GM19395 (cell line): ENCODE results near the gene FITM2.
"Not testable (repeated sequence)": the region's sequence is repeated elsewhere in the genome, so short reads cannot be mapped to it uniquely, and the experiment has no call there.

Experiments
- ATAC-seq: cut with Tn5 transposase; IDR thresholded peaks from one replicate; pipeline ENCODE4 v1.9.1; 2021; ENCODE audit warnings: mild to moderate bottlenecking, moderate library complexity; ENCODE audit not compliant: unreplicated experiment

The FITM2 gene

DNA sequence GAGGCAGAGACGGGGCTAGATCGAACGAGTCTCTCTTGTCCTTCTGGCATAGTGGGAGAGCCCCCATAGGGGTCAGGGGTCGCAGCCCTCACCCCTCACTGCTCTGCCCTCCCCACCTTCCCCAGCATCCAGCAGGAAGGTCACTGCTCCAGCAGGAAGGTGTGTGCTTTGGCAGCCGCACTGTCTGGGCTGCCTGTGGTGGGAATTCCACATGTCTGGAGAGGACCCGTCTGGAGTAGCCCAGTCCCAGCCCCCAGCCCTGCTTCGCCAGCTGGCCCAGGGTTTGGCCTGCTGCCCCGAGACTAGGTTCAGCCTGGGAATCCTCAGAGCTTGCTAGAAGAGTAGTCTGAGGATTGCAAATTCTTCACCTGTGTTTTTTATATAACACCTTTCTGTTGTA, 23.3 kb upstream of the FITM2 start:
- ATAC-seq: no peak

DNA sequence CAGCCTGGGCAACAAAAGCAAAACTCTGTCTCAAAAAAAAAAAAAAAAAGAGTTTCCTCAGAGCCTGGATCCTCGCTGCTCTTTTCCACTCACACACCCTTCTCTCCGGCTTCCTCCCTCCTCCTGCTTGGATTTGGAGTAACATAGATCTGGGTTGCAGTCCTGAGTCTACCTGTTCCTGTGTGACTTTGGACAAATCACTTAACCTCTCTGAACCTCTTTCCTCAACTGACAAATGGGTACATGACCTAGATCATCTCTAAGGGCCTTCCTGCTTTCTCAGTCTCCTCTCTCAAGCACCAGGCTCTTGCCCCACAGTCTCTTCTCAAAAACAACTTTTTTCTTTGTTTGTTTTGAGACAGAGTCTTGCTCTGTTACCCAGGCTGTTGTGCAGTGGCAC, 20.2 kb upstream of the FITM2 start:
- no peak for ATAC-seq

DNA sequence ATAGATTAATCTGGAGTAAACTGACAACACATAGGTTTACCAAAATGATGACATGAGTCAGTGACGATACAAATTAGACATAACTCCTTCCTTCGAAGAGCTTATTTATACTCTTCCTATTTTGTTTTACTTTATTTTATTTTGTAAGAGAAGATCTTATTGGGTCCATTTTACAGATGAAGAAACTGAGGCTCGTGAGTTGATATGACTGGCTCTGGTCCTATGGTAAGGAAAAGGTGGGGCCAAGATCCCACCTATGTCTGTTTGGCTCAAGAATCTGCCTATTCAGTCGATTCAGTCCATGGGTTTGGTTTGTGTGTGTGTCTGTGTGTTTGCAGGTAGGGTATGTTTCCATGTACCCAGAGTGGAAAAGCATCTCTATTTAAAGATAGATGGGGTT, 17.4 kb upstream of the FITM2 start:
- ATAC-seq: no peak

DNA sequence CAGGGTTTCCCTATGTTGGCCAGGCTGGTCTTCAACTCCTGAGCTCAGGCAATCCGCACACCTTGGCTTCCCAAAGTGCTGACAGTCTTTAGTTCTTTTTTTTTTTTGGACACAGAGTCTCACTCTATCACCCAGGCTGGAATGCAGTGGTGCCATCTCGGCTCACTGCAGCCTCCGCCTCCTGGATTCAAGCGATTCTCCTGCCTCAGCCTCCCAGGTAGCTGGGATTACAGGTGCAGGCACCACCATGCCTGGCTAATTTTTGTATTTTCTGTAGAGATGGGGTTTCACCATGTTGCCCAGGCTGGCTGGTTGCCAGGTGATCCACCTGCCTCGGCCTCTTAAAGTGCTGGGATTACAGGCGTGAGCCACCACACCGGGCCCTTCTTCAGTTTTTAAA, 16.7 kb upstream of the FITM2 start:
- ATAC-seq: not testable (repeated sequence)

DNA sequence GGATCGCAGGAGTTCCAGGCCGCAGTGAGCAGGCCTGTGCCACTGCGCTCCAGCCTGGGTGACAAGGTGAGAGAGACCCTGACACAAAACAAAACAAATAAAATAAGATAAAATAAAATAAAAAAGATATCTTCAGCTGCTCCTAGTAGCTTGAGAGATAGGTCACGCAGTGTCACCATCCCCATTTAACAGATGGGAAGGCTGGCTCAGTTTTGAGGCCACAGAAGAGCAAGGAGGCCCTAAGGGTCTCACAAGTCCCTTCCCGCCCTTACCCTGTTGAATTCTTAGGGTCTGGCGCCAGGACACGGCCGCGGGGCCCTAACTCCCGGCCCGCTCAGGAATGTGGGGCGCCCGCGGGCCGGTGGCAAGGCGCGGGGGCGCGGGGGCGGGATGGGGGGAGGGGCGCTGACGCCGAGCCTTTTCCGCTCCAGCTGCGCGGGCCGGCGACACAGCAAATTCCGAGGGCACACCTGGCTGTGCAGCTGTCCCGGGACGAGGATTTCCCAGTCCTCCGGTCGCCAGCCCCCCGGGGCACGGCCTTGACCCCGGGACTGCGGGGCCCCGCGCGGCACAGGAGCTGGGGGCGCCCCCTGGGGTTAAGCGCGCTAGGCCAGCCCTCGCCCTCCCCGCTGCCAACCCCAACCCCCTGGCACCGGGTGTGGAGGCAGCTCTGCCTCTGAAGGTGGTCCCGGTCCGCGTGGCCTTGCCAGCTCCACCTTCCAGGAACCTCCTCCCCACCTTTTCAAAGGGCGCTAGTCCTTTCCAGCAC, 15.6 kb upstream of the FITM2 start:
- no peak for ATAC-seq

DNA sequence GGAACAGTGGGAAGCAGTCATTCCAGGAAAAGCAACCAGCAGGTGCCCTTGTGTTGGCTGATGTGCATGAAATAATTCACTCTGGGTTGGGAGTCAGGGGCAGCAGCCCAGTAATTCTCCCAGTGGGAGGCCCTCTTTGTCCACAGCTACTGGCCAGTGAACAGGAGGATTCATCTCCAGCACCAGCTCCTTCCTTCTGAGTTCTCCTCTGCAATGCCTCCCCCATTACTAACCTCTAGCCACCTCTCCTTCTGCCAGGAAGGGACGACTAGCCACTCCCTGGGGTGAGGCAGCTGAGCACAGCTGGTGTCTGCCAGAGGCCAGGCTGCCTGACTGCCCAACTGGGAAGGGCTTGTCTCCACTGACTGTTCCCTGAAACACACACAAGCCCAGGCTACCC, 13.3 kb upstream of the FITM2 start:
- no peak for ATAC-seq

DNA sequence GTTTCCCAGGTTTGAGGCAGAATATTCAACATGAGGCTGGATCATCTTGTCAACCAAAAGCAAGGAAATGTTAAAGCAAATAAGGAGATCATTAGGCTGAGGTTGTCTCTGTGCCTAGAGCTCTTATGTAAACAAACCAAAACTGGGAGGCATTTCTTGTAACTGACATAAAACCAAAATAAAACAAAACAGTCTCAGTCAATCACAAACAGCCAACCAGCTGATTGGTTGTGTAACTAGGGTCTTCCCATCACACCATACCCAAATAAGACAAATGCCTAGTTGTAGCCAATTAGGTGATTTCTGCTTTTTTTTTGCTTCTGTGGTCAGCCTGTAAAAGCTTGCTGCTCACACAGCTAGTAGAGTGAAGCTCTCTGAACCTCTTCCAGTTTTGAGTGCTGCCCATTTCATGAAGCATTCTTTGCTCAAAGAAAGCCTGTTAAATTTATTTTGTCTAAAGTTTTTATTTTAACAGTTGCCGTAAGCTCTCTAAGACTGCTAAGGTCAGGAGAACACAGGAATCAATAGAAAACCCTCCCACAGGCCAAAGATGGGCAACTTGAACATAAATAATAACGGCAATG, 8.9 kb upstream of the FITM2 start:
- no peak for ATAC-seq

DNA sequence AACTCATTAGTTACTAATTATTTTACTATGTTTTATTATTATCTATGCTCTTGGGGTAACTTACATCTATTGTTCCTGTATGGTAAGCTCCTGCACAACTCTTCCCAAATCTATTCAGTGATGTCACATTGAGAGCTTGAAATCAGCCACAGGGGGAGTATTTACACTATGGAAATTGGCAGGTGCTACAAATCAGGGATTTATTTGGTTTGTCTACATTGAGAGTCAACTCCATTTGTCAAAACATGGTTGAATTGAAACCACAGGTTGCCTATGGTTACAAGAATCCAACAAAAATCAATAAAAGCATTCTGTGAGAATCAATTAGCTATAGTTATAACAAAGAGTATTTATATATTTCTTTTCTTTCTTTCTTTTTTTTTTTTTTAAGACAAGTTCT, 3.9 kb upstream of the FITM2 start:
- ATAC-seq: no peak

DNA sequence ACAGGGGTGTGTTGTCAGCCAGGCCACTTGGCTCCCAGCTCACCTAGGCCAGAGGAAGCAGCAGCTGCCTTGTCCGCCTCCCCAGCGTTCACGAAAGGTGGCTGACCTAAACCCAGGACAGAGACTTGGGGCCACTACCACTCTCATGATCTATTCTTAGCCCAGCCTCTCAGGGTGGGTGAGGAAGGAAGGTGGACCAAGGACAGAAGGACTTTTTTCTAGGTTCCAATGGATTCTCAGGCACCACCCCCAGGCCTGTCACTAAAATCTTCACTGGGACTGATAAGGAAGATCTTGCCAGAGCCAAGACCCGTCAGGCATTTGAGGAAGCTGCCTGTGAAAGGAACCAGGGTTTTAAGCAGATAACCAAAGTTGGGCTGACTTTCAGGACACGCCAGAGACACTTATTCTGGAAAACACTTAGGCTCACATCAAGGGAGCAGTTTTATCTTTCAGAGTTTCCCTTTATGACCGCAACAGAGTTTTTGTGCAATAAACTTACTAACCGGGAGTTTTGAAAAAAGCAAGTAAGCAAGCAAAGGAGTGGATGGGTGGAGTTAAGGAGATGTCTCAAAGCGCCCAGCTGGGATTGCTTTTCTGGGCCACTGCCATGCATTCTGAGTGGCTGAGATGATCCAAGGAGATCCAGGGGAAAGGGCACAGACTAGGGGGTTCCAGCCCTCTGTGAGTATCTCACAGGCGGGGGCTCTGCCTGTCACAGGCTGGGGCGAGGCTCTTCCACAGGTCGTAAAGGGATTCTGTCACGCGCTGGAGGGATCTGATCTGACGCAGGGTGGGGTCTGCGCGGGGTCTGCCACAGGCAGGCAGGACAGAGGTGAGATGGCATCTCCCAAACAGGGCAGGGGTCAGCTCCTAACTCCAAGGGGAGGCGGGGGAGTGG, 989 bp downstream of the FITM2 start:
- ATAC-seq: no peak

DNA sequence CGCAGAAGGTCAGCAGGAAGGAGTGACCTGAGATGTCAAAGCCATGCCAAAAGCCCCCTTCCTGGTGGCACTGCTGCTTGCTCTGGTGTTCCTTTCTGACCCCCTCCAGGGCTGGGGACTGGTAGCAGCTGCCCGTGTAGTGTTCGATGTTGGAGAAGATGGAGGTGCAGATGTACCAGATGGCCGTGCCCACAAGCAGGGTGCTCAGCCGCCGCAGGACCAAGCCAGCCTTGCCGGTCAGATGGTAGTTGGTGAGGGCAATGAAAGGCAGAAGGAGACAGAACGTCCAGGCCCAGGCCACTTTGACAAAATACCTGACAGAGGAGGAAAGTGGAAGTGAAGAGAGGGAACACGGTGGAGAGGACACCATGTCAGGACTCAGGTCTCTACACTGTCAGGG, 4.1 kb downstream of the FITM2 start:
- ATAC-seq: no peak

DNA sequence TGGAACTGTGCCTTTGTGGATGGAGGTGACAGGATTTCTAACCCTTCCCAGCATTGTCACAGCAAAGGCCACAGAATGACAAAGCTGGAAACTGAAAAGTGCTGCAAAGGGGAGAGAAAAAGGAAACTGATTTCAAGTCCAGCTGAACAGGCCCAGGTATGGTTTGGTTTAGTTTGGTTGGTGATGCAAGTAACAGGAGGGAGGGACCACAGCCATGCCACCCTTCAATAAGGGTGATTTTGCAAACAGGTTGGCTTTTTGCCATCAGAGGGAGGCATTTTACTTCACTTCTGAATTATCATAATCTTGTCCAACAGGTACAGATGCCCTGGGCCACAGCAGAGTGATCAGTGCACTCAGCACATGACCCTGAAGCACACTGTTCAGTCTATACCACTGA, 6.6 kb downstream of the FITM2 start:
- no peak for ATAC-seq

DNA sequence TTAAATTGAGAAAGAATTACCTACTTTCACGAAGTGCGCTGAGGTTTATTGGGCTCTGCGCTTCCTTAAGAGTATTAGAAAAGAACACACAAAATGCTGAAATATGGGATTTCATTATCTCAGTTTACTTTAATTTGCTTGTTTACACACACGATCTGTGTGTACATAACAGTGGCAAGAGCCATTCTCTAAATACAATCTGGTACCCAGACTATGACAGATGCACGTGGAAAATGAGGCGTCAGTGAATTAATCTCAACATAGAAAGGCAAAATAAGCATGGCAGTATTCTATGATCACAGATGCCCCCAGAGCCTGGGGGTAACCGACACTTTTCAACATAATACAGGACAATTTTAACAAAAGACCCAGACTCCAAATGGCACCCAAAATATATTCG, 8.3 kb downstream of the FITM2 start:
- no peak for ATAC-seq

DNA sequence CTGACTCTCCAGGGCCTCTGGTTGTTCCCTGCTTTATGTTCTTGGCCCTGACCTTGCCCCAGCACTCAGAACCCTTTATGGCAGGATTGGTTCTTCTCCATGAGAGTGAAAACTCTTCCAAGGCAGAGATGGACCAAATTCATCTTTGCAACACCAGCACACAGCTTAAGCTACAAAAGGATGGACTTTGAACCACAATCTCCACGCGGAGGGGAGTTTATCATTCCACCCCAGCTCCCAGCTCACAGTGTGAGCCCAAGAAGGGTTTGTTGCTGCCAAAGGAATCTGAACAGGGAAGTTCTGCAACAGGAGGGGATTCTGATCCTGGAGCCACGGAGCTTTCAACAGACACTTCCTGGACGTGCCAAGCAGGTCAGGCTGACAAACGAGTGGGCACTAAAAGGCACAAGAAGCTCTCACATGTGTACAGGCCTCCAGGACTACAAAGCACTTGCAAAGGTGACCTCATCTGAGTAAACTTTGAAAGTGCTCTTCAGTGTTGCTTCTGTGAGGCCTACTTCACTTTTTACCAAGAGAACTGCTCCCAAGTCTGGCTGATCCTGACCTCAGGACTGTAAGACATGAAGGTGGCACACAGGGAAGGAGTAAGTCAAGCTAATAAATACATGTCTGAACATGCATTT, 8.9 kb downstream of the FITM2 start:
- no peak for ATAC-seq

DNA sequence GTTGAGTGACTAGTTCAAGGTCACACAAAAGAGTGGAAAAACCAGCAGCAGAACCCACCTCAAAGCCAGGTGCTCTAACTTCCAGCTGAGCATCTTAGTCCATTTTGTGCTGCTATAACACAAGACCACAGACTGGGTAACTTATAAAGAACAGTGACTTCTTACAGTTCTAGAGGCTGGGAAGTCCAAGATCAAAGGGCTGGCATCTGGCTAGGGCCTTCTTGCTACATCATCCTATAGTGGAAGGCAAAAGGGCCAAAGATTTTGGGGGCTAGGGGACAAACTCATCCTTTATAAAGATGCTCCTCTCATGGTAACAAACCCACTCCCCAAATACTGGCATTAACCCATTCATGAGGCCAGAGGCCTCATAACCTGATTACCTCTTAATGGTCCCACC, 9.7 kb downstream of the FITM2 start:
- no peak for ATAC-seq

DNA sequence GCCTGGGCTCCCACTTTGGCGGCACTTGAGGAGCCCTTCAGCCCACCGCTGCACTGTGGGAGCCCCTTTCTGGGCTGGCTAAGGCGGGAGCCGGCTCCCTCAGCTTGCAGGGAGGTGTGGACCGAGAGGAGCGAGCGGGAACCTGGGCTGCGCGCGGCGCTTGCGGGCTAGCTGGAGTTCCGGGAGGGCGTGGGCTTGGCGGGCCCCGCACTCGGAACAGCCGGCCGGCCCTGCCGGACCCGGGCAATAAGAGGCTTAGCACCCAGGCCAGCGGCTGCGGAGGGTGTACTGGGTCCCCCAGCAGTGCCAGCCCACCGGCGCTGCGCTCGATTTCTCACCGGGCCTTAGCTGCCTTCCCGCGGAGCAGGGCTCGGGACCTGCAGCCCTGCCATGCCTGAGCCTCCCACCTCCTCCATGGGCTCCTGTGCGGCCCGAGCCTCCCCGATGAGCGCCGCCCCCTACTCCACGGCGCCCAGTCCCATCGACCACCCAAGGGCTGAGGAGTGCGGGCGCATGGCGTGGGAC, 11.9 kb downstream of the FITM2 start:
- ATAC-seq: not testable (repeated sequence)

DNA sequence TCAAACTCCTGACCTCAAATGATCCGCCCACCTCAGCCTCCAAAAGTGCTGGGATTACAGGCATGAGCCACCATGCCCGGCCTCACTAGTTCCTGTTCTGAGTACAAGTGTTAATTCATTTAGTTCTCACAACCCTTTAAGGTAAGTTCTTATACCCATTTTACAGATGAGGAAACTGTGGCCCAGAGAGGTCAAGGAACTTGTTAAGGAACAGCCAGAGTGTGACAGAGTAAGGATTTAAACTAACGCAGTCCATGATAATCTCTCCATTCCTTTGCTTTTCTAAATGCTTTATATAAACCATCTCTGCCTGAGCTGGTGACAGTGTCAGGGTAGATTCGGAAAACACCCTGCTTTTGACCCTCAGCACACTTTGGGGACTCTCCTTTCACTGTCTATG, 13.3 kb downstream of the FITM2 start:
- no peak for ATAC-seq

DNA sequence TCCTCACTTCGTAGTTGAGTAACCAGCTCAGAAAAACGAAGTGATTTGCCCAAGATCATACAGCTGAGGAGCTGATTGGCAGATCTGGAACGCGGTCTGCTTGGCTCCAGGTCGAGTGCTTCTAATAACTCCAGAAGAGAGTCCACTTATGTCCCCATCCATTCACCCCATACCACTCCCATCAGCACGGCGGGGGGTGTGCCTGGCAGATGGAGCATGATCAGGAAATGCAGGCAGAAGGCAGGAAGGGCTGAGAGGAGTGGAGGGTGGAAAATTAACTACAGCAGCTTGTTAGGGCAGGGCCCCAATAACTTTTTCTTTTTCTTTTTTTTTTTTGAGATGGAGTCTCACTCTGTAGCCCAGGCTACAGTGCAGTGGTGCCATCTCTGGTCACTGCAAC, 15.0 kb downstream of the FITM2 start:
- ATAC-seq: no peak

DNA sequence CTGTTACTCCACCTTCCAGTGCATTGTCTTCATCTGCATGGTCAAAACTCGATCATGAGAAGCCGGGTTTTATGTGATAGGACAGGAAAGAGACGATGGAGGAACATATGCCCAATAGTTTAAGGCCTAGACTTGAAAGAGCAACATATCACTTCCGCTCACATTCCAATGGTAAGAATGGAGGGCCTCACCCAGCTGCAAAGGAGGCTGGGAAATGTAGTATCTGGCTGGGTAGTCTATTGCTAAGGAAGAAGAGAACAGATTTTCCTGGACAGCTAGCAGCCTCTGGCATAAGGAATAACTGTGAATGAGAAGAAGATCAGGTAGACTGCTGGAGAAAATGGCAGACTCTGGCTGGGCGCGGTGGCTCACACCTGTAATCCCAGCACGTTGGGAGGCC, 19.2 kb downstream of the FITM2 start:
- ATAC-seq: no peak

DNA sequence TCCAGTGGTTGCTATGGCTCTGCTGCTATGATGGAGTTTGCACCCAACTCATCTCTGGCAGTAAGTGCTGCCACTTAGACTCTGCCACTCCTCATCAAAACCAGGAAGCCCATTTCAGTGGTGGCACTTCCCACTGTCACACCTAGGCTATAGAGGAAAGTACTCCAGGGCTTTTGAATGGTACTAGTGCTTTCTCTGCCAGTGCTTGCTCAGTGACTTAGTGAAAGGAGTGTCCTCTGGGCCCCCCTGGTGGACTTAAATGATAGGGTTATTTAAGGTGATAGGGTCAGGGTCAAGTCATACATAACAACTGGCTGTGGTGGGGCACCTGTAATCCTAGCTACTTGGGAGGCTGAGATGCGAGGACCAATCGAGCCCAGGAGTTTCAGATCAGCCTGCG, 22.8 kb downstream of the FITM2 start:
- ATAC-seq: no peak

DNA sequence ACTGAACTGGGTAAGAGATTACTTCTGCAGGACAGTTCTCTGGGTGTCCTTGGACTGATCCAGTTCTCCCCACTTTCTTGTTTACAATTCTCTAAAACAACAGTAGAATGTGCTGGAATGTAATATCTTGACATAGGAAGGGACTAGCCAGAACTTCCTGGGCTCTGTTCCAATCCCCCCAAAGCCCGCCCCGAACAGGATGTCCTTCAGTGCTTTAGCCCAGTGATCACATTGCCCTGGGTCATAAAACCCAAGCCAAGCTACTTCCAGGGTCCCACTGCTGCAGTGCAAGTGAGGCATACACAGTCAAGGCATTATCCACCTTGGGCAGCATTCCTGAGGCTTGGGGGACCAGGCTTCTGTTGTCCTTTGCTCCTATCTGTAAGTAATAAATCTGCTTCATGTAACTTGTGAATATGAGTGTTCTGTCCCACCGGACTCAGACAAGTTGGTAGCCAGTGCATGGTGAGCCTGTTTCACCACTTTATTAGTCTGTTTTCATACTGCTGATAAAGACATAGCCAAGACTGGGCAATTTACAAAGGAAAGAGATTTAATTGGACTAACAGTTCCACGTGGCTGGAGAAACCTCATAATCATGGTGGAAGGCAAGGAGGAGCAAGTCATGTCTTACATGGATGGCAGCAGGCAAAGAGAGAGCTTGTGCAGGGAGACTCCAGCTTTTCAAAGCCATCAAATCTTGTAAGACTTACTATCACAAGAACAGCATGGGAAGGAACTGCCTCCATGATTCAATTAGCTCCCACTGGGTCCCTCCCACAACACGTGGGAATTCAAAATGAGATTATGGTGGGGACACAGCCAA, 23.5 kb downstream of the FITM2 start:
- no peak for ATAC-seq
